Stimulated activated CD4-positive, alpha-beta T cell treated with anti-CD3 and anti-CD28 coated beads, Interleukin-12 subunit alpha, Interleukin-12 subunit beta, amount 100 ng/mL, for 4 hours (primary cell): ENCODE measurements around the gene SLC6A16.
"Not testable (repeated sequence)": the region's sequence is repeated elsewhere in the genome, so short reads cannot be mapped to it uniquely, and the experiment has no call there.

Source experiments
- DNase-seq: peaks from one replicate; pipeline ENCODE4 v3.0.0-alpha.2; 2020

The SLC6A16 gene

DNA sequence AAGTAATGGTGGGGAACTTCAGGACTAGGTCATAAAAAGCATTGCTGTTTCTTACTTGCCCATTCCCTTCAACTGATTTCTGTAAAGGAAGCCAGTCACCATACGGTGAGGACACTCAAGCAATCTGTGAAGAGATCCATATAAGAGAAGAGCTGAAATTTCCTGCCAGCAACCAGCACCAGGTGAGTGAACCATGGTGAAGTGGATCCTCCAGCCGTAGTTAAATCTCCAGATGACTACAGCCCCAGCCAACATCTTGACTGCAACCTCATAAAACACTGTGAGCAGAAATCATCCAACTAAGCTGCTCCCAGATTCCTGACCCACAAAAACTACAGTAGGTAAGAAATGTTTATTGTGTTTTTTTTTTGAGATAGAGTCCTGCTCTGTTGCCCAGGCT lies 3.8 kb upstream of the SLC6A16 start:
- no peak for DNase-seq

DNA sequence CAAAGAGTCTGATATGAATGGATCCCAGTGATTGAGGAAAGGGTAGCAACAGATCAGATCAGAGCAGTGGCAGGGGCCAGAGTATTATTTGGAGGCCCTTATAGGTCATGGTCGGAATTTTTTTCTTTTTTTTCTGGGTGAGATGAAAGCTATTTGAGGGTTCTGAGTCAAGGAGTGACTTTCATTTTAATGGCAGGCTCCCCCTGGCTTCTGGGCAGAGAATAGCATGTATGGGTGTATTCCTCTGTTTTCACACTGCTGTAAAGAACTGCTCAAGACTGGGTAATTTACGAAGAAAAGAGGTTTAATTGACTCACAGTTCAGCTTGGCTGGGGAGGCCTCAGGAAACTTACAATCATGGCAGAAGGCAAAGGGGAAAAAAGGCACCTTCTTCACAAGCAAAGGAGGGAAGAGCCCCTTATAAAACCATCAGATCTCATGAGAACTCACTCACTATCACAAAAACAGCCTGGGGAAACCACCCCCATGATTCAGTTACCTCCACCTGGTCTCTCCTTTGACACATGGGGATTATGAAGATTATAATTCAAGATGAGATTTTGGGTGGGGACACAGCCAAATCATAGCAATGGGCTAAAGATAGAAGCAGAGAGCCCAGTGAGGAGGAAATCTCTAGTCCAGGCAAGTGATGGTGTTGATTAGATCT lies 3.0 kb upstream of the SLC6A16 start:
- DNase-seq, result peak; percentile 37

DNA sequence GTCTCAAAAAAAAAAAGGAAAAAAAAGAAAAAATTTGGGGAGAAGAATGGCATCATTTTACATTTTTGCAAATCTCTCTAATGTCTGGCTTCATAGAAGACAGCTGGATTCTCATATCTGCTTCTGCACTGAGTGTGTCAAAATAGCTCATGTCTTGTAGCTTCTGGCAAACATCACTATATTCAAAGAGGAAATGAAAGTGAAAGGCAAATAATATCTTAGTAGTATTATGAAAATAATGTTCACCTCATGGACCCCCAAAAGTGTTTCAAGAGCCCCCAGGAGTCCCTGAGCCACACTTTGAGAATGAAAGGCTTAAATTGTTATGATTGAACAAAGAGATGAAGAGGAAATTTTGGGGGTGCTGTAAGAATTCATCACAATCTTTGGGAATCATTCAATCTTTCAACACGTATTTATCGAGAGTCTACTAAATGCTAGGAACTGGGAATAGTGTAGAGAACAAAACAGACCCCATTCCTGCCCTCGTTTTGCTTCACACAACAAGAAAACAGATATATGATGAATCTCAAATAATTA lies 1.2 kb upstream of the SLC6A16 start:
- no peak for DNase-seq

DNA sequence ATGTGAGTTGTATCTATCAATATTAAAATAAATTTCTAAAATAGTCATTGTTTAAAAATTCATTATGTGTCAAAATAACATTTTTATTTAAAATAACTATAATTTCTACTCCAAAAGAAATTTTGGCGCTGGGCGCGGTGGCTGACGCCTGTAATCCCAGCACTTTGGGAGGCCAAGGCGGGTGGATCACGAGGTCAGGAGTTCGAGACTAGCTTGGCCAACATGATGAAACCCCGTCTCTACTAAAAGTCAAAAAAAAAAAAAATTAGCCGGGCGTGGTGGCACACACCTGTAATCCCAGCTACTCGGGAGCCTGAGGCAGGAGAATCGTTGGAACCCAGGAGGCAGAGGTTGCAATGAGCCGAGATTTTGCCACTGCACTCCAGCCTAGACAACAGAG lies 765 bp upstream of the SLC6A16 start:
- DNase-seq, result not testable (repeated sequence)

DNA sequence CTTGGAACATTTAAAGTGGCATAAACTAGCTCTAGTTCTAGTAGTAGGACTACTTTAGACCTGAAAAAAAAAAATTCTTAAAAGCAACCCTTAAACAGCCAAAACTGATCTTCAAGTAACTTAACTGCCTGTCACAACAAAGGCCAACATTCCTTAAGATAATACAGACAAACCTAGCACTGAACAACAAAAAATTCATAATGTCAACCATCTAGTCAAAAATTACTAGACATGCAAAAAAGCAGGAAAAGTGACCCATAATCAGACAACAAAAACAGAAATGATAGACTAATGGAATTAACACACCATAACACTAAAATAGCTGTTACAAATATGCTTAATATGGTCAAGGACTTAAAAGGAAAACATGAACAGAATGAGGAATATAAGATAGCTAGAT lies 6.7 kb downstream of the SLC6A16 start:
- DNase-seq, result no peak

DNA sequence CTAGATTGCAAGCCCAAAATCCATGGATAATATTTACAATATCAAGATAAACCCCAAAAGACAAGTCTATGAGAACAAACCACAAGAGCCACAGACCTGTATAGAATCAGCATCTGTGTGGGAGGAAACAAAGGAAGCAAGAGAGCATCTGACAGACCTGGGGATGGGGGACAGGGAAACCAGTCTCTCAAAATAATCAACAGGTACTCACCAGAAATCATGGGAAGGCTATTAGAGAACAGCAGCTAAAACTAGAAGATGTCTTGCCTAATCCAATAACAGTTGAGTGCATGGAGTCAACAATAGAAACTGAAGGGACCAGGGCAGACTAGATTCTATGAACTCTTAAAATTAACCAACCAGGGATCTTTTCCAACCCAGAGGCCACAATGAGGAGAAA lies 8.7 kb downstream of the SLC6A16 start:
- no peak for DNase-seq

DNA sequence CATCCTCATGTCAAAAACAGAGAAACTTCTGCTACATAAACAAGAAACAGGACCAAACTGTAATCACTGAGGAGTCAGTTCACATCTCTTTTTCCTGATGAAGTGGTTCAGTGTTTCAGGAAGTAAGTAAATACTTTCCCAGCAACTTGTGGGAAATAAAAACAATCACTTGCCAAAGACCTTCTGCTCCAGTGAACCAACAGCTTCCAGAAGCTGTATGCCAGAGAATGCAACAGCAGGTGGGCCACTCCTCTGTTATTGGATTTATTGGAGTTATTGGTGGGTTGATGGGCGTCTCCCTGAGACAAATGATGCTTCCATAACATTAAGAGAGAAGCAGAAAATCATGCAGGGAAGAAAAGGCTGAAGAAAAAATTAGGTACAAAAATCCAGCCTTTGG lies 9.9 kb downstream of the SLC6A16 start:
- DNase-seq, result no peak

DNA sequence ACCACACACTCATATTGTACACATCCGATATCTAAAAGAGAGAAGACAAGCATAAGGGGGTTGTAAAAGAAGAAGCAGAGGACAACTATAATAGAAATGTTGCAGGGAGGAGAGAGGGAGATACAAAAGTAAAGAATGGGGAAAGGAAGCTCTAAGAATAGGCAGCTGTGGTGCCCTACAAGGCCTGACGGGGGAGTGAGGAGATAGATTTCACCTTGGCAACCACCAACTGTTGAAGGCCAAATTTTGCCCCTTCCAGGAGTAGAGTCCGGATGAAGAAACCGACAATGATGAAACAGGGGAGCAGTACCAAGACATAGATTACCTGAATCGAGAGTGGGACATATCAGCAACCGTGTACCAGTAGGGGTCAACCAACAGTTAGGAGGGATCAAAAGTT lies 15.9 kb downstream of the SLC6A16 start:
- no peak for DNase-seq

DNA sequence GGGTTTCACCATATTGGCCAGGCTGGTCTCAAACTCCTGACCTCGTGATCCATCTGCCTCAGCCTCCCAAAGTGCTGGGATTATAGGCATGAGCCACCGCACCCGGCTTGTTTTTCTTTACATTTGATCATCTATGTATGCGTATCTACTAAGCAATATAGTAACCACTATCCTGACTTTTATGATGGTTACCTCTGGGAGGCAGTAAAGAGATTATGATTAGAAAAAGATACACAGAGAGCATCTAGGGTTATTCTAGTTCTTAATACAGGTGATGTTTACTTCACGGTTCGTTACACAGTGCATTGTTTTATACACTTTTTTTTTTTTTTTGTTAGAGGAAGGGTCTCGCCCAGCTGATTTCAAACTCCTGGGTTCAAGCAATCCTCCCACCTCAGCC lies 18.3 kb downstream of the SLC6A16 start:
- not testable (repeated sequence) for DNase-seq

DNA sequence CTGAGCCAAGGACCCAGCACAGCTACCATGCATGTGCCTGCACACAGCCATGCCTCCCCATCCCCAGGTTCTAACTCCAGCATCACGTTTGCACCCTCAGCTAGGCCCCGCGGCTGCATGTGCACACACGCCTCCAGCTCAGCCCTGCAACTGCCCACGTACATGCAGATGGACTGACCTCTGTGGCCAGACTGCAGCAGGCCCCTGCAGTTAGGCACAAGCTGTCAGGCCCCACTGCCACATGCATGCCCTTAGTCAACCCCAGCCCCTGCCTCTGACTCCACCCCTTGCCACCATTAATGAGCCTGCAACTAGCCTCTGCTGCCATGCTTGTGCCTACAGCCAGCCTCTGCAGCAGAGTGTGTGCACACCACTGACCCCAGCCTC lies 23.1 kb downstream of the SLC6A16 start:
- no peak for DNase-seq

DNA sequence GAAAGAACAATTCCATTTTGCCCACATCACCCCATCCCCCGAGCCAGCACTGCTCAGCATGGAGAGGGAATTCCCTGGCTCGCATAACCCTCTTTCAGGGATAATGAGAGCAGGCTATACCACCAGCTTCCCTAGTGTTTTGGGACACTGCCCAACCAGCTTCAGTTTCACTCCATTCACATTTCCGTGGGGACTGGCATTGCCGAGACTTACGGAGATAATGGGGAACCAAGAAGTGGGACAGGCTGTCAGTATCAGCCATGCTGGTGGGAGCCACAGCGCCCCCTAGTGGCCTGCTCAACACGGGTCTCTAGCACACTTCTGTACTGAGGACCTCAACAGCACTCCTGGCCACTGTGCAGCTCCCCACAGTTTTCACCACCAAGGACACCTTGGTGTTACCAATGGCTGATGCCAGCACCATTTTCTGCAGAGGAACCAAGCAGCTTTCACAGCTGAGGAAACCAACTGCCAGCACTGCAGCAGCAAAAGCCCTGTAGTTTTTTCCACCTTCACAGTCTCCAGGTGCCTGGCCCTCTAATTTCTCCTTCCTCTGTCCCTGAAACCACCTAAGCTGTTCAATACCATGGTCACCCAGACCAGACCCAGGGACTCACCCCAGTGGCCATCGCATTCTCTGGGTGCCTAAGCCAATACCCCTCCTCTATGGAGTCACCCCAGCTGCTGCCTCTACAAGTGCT lies 23.7 kb downstream of the SLC6A16 start:
- peak; percentile 84 for DNase-seq

DNA sequence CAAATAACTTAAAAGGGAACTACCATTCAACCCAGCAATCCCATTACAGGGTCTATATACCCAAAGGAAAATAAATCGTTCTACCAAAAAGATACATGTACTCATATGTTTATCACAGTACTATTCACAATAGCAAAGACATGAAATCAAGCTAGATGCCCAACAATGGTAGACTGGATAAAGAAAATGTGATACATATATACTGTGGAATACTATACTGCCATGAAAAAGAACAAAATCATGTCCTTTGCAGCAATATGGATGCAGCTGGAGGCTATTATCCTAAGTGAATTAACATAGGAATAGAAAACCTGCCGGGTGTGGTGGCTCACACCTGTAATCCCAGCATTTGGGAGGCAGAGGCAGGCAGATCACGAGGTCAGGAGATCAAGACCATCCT lies 26.3 kb downstream of the SLC6A16 start:
- DNase-seq, result not testable (repeated sequence)

DNA sequence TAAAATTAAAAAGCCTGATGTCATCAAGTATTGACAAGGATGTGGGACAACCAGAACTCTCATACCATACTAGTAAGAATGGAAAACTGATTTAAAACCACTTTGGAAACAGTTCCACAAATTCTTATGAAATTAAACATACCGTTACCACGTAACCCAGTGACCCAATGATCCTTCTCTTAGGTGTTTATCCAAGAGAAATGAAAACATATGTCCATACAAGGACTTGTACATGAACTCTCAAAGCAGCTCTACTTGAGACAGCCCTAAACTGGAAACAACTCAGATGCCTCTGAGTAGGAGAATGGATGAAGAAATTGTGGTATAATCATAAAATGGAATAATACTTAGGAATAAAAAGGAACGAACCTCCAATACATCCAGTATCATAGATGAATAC lies 27.6 kb downstream of the SLC6A16 start:
- DNase-seq, result no peak

DNA sequence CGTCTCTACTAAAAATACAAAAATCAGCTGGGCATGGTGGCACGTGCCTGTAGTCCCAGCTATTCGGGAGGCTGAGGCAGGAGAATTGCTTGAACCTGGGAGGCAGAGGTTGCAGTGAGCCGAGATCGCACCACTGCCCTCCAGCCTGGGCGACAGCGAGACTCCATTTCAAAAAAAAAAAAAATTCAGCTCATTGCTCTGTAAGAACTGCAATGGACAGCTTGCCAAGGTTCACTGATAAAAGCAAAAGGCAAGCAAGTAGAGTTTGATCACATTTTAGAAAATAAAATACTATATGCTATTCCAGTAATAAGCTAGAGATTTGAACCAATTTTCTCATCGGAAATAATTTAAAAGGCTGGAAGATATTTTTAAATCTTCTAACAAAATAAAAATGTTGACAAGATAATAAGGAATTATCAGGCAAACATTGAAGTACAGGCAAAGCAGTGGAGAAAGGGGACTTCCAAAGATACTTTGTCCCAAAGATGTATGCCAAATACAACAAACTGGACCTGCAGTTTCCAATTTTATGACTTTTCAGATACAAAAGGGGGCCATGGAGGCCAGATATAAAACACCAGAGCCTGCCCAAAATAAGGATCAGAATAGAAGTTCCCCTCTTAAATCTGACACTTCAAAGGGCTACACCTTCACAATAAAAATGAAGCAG lies 29.6 kb downstream of the SLC6A16 start:
- DNase-seq, result no peak

DNA sequence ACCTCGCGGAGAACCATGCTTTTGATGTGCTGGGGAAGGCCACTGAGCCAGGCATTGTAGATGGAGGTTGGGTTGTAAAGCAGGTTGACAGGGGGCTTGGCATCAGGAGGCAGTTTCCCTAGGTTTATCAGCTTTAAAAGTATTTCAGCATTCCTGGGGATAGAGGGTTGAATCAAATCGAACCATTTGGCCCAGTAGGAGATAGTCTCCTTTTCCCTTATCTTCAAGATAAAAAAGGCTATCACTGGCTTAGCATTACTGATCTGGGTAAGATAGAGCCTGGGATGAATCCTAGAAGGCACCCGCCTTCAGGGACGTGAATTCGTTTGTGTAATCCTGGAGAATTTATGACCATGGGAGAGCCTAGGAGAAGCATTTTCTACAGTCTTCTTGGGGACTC lies 30.6 kb downstream of the SLC6A16 start:
- DNase-seq, result no peak

DNA sequence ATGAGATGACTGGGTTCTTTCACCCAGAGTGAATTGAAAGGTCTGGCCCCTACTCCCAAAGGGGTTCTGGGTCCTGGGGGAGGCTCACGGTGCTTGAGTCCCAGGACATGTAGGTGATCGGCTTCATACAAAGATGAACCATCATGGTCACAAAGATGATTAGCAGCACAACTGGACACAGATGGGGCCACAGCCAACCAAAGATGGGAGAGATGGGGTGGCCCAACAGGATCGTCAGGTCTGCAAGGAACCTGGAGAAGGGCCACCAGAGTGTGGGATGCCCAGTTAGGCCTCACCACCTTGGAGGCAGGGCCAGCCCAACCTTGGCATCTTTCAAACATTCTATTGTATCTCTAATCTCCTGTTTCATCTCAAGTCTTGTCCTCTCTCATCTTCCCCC lies 34.5 kb downstream of the SLC6A16 start:
- no peak for DNase-seq

DNA sequence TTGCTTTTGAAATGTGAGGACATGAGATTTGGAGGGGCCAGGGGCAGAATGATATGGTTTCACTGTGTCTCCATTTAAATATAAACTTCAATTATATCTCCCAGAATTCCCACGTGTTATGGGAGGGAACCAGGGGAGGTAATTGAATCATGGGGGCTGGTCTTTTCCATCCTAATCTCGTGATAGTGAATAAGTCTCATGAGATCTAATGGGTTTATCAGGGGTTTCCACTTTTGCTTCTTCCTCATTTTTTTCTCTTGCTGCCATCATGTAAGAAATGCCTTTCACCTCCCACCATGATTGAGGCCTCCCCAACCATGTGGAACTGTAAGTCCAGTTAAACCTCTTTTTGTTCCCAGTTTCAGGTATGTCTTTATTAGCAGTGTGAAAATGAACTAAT lies 35.7 kb downstream of the SLC6A16 start:
- not testable (repeated sequence) for DNase-seq

DNA sequence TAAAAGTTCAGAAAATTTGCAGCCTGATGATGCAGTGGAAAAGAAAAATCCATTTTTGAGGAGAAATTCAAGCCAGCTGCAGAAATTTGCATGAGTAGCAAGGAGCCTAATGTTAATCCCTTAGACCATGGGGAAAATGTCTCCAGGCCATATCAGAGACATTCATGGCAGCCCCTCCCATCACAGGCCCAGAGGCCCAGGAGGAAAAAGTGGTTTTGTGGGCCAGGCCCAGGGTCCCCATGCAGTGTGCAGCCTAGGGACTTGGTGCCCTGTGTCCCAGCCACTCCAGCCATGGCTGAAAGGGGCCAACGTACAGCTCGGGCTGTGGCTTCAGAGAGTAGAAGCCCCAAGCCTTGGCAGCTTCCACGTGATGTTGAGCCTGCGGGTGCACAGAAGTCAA lies 36.8 kb downstream of the SLC6A16 start:
- DNase-seq, result not testable (repeated sequence)

DNA sequence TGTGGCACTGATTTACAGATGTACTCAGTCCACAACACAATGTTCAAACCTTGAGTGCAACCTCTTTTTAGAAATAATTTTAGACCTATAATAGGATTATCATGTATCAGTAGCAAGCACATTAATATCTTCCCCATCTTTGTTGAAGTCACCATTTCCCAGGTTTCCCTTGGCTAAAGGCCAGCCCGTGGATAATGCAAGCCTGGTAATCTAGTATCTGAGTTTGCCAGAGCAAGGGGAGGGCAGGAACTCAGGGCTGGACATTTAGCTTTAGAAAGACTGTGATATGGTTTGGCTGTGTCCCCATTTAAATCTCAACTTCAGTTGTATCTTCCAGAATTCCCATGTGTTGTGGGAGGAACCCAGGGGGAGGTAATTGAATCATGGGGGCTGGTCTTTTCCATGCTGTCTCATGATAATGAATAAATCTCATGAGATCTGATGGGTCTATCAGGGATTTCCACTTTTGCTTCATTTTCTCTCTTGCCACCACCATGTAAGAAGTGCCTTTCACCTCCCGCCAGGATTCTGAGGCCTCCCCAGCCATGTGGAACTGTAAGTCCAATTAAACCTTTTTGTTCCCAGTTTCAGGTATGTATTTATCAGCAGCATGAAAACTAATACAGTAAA lies 37.7 kb downstream of the SLC6A16 start:
- DNase-seq, result no peak

DNA sequence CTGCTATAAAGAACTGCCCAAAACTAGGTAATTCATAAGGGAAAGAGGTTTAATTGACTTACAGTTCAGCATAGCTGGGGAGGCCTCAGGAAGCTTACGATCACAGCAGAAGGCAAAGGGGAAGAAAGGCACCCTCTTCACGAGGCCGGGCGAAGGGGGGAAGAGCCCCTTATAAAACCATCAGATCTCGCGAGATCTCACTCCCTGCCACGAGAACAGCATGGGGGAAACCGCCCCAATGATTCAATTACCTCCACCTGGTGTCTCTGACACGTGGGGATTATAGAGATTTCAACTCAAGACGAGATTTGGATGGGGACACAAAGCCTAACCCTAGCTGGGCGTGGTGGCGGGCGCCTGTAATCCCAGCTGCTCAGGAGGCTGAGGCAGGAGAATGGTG lies 42.8 kb downstream of the SLC6A16 start:
- DNase-seq, result no peak

DNA sequence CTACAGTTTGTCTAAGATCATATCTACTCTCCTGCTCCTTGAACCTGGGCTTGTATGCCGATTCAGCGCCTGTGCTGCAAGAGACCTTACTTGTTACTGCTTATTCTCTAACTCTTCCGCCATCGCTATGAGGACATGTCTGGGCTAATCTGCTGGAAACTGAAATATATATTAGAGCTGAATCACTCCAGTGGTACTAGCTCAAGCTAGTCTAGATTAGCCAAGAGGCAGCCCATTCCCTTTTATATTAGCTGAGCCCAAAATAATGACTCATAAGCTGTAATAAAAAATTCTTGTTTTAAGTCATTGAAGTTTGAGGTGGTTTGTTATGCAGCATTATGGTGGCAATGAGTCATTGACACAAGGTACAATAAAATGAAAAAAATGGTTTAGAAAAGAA lies 52.8 kb downstream of the SLC6A16 start:
- no peak for DNase-seq

DNA sequence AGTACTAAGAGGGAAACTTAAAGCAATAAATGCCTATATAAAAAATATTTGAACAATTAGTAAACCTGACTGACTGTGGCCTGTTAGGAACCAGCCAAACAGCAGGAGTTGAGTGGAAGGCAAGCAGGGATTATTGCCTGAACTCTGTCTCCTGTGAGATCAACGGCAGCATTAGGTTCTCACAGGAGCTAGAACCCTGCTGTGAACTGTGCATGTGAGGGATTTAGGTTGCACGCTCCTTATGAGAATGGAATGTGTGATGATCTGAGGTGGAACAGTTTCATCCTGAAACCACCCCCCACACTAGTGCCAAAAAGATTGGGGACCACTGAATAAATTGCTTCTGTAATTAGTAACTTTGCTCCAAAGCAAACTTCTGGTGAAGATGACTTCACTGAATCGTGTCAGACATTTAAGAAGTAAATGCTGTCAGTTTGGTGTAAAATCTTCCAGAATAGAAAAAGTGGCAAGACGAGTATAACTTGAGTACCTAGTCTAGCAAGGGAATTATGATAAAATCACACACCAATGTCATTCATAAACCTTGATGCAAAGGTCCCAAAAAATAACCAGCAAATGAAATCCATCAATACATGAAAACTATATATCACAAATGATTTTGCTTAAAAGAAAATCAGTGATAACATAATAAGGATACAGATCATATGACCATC lies 53.8 kb downstream of the SLC6A16 start:
- no peak for DNase-seq

DNA sequence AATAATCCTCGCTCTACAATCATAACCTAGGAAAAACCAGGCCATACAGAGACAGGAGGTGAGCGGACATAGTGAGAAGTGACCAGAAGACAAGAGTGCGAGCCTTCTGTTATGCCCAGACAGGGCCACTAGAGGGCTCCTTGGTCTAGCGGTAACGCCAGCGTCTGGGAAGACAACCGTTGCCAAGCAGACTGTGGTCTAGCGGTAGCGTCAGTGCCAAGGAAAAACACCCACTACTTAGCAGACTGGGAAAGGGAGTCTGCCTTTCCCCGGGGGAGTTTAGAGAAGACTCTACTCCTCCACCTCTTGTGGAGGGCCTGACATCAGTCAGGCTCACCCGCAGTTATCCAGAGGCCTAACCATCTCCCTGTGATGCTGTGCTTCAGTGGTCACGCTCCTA lies 58.6 kb downstream of the SLC6A16 start:
- DNase-seq, result peak; percentile 36
